ENCODE measurements around the gene SRGAP3.

SRGAP3 gene

GRCh38 chr3:8970971-8971589 lies 278.4 kb downstream of the SRGAP3 start:
- DNase-seq (ENCODE audit: low read depth, low spot score) = peak; percentile 47

GRCh38 chr3:8969241-8969640 lies 280.2 kb downstream of the SRGAP3 start:
- DNase-seq (ENCODE audit: low read depth, low spot score) = no peak

- DNase-seq (ENCODE audit: low read depth, low spot score) = no peak
These were observed 281.0 kb downstream of the SRGAP3 start for GRCh38 chr3:8968375-8968882.

DNA sequence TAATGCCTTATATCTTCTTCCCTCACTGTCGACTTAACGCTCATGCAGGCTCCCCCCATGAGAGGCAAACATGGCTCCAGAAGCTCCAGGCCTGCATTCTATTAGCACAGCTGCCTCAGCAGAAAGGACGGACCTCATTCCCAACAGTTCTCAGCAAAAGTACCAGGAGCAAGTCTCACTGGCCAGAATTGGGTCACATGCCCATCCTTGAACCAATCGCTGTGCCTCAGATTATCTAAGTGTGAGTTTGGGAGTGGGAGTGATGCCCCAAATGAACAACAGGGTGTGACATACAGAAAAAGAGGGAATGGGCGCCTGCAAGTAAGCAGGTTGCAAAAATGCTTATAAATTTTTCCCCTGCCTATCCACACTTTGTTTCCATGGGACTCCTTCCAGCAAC lies 281.9 kb downstream of the SRGAP3 start:
- DNase-seq (ENCODE audit: low read depth, low spot score) = no peak

DNA sequence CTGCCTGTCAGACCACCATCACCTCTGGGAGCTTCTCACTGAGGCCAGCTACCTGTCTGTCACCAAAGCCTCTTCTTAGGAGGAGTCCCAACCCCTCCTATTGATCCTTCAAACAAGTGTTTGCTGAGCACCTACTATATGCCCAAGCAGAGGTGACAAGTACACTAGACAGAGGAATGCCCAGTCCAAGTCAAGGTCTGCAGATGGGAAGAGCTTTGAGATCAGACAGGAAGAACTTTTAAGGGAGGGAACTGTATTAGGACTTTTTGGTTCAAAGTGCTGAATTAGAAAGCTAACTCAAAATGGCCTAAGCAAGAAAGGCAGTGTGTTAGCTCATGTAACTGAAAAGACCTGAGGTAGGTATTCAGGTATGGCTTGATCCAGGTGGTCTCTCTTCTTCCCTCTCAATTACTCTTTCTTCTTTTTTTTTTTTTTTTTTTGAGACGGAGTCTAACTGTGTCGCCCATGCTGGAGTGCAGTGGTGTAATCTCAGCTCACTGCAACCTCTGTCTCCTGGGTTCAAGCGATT lies 282.6 kb downstream of the SRGAP3 start:
- DNase-seq (ENCODE audit: low read depth, low spot score) = no peak

- no peak for DNase-seq (ENCODE audit: low read depth, low spot score)
These were observed 283.2 kb downstream of the SRGAP3 start for GRCh38 chr3:8966150-8966819.

GRCh38 chr3:8964436-8965370 lies 284.7 kb downstream of the SRGAP3 start:
- DNase-seq (ENCODE audit: low read depth, low spot score) = no peak

- peak; percentile 91 for DNase-seq (ENCODE audit: low read depth, low spot score)
These were observed 286.2 kb downstream of the SRGAP3 start, which contains the start of gene RAD18 for GRCh38 chr3:8963137-8963853. Gene RAD18 (minus strand): TSS chr3:8963472. CDS start chr3:8963385, 87 bp downstream.

- no peak for DNase-seq (ENCODE audit: low read depth, low spot score)
These were observed 287.1 kb downstream of the SRGAP3 start for GRCh38 chr3:8962226-8962861.

GRCh38 chr3:8959668-8960067 lies 289.8 kb downstream of the SRGAP3 start:
- no peak for DNase-seq (ENCODE audit: low read depth, low spot score)

DNA sequence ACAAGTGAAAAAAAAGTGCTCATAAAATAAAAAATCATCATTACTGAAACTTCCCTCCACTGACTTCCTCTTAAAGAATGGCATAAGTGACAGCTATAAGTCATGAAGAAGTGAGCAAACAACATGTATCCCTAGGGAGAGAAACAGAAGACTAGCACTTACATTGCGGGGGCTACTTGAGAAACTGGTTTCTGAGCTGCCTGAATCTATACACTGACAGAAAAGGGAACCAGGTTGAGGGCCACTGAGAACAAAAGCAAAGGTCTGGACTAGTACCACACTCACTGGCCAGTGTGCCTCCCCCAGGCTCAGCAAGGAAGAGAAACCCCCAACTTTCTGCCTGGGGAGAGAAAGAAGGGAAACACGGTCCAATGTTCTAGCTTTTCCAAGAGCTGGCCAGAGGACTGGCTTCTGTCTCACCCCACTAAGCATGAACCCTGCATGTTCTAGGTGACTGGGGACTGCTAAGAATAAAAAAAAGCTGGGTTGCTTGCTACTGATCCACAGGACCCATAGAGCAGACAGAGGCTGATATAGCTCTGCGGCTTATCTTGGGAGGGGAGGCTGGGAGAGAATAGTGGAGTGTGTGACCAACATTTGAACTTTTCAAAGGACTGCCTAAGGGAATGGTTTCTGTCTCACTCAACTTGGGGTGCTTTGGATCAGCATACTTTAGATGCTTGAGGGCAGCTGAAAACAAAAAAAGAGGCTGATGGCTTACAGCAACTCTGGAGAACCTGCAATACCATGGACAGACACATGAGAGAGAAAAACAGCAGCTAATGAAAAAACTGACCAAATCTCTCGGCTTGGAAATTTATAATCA lies 294.3 kb downstream of the SRGAP3 start:
- DNase-seq (ENCODE audit: low read depth, low spot score) = no peak

- no peak for DNase-seq (ENCODE audit: low read depth, low spot score)
These were observed 296.1 kb downstream of the SRGAP3 start for GRCh38 chr3:8953313-8953712.

- no peak for DNase-seq (ENCODE audit: low read depth, low spot score)
These were observed 297.3 kb downstream of the SRGAP3 start for GRCh38 chr3:8952130-8952529.

- DNase-seq (ENCODE audit: low read depth, low spot score) = no peak
These were observed 303.4 kb downstream of the SRGAP3 start for GRCh38 chr3:8945890-8946600.

DNA sequence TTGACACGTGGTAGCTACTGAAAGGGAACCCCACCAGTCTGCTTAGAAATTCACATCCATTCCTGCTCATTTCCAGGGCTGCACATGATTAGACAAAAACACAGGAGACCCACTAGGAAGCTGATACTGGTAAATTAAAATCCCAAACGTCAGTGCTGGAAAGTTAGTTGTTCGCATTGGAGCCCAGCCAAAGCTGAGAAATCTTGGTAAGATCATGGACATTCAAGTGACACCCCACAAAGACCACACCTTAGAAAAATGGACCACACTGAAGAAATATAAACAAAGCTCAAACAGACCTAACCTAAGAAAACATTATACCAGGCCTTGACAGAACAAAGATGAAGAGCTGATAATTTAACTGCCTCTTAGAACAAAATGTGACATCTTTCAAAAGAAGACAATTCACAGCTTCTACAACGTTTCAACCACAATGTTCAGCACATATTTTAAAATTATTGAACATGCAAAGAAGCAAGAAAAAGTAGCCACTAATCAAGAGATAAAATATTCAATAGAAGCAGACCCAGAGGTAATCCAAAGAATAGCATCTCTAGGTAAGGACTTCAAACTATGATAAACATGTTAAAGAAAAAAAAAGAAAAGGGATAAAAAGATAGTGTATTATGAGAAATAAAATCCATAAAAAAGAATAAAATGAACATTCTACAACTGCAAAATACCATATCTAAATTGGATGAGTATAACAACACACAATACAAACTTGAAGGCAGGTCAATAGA lies 306.5 kb downstream of the SRGAP3 start:
- DNase-seq (ENCODE audit: low read depth, low spot score) = no peak

DNA sequence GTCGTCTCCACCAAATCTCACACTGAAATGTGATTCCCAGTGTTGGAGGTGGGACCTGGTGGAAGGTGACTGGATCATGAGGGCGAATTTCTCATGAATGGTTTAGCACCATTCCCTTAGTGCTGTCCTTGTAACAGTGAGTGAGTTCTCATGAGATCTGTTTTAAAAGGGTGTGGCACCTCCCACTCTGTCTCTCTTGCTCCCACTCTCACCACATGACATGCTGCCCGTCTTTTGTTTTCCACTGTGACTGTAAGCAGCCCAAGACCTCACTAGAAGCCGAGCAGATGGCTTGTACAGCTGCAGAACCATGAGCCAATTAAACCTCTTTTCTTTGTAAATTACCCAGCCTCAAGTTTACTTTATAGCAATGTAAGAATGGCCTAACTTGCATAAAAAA lies 307.3 kb downstream of the SRGAP3 start:
- DNase-seq (ENCODE audit: low read depth, low spot score) = no peak

- DNase-seq (ENCODE audit: low read depth, low spot score) = no peak
These were observed 311.4 kb downstream of the SRGAP3 start for GRCh38 chr3:8938021-8938420.
